Breast epithelium (tissue), 4 donors: ENCODE results near the gene RXFP3. TPM values are rescaled to one million over a fixed set of nuclear protein-coding genes. Genes with fewer than 3 reads are reported as not detected.

ENCODE experiments used
- DNase-seq, 2 donors: peaks; one replicate each; pipeline ENCODE4 v3.0.0-alpha.2; 2019; ENCODE audit warnings: low spot score in 2 of 2
- H3K27ac ChIP-seq, 2 donors: fragments of 200-600 bp; sonication (generic) in 1 of 2; one replicate each; pipeline ENCODE4 v1.5.1; 2016 to 2019; ENCODE audit warnings: mild to moderate bottlenecking in 1 of 2
- H3K27me3 ChIP-seq, 2 donors: fragments of 200-600 bp; sonication (generic) in 1 of 2; one replicate each; pipeline versions ENCODE4 v1.5.1 to v1.6.0; 2017 to 2019; ENCODE audit warnings: control low read depth in 1 of 2, mild to moderate bottlenecking in 1 of 2
- H3K36me3 ChIP-seq: fragments of 200-600 bp; one replicate; pipeline ENCODE4 v1.5.1; 2019
- H3K4me1 ChIP-seq, 2 donors: fragments of 200-600 bp; sonication (generic); one replicate each; pipeline ENCODE4 v1.5.1; 2016 to 2019; ENCODE audit warnings: control low read depth in 1 of 2
- H3K4me3 ChIP-seq, 3 donors: fragments of 200-600 bp; sonication (generic); 1 replicate in 2 of 3; 2 replicates in 1 of 3; pipeline ENCODE4 v1.5.1; 2016 to 2019; ENCODE audit warnings: mild to moderate bottlenecking in 3 of 3, moderate library complexity in 2 of 3
- H3K9me3 ChIP-seq, 2 donors: fragments of 200-600 bp; sonication (generic) in 1 of 2; one replicate each; pipeline ENCODE4 v1.5.1; 2016 to 2019; ENCODE audit warnings: control low read depth in 1 of 2
- CTCF ChIP-seq, 3 donors: fragments of 450-650 bp; IDR thresholded peaks; one replicate each; pipeline ENCODE4 v1.5.1; 2016 to 2017; ENCODE audit warnings: antibody characterized with exemption in 3 of 3, mild to moderate bottlenecking in 3 of 3, moderate library complexity in 3 of 3
- POLR2A ChIP-seq: fragments of 450-650 bp; IDR thresholded peaks from one replicate; pipeline ENCODE4 v1.6.1; 2016; ENCODE audit warnings: antibody characterized with exemption, mild to moderate bottlenecking, moderate library complexity
- POLR2AphosphoS5 ChIP-seq, 3 donors: sonication (generic); formaldehyde crosslinking; IDR thresholded peaks; one replicate each; pipeline ENCODE4 v1.6.1; 2017; ENCODE audit warnings: antibody characterized with exemption in 3 of 3
- intact Hi-C: fragments of 100-400 bp; cut with DNase I; formaldehyde crosslinking; loops from one replicate; pipeline ENCODE4 v1.15.1; 2023; ENCODE audit warnings: low total_unique reads
- total RNA-seq, 3 donors: library from RNA; depleted of rRNA; stranded (reverse); fragments of >200 nt; gene quantifications; one replicate each; pipeline ENCODE4 v1.1.0, GENCODE V29; 2016

Gene RXFP3
- total RNA-seq, 3 donors from 2014 or later, result not detected

- Histone ChIP-seq H3K9me3 (no peaks in the 10 kb centered on the region), H3K27me3 (no peaks in the 10 kb centered on the region), H3K4me1 (no peaks in the 10 kb centered on the region), H3K4me3 (peak within 1 kb of the TSS; percentile 47 to 75 (median 52)), H3K27ac (peak within 1 kb of the TSS; percentile 52 to 84), H3K36me3 (no peaks in the 10 kb centered on the region)
- TF ChIP-seq POLR2AphosphoS5 (IDR thresholded peaks at IDR 0.05), result no peak
- TF ChIP-seq POLR2A, result no peak
- TF ChIP-seq CTCF (IDR thresholded peaks at IDR 0.05), result no peak
- intact Hi-C loops, result no loop called here
- DNase-seq, result no peak
These were observed 44.2 kb upstream of the RXFP3 start, which contains the start of gene ADAMTS12 for GRCh38 chr5:33891788-33892619. Gene ADAMTS12 (minus strand): TSS chr5:33891990. CDS start chr5:33891856, 134 bp downstream.

- peak overlapping the region; percentile 52 to 84 for H3K27ac ChIP-seq
- peak; percentile 37 to 55 for DNase-seq
- intact Hi-C loops, result no loop called here
- H3K27me3 ChIP-seq, result no peaks in the 10 kb centered on the region
- no peaks in the 10 kb centered on the region for H3K36me3 ChIP-seq
- no peaks in the 10 kb centered on the region for H3K9me3 ChIP-seq
- H3K4me3 ChIP-seq, result peak overlapping the region; percentile 47 to 75 (median 52)
- TF ChIP-seq CTCF (IDR thresholded peaks at IDR 0.05) (no peak), POLR2A (no peak), POLR2AphosphoS5 (IDR thresholded peaks at IDR 0.05) (peak in 1 of 3 donors; percentile 40)
- H3K4me1 ChIP-seq, result no peaks in the 10 kb centered on the region
These were observed 43.5 kb upstream of the RXFP3 start for GRCh38 chr5:33892620-33893137.

GRCh38 chr5:33894566-33894965, 41.6 kb upstream of the RXFP3 start:
- no peak overlapping the region for H3K4me3 ChIP-seq
- DNase-seq, result no peak
- no peaks in the 10 kb centered on the region for H3K9me3 ChIP-seq
- H3K36me3 ChIP-seq, result no peaks in the 10 kb centered on the region
- H3K27ac ChIP-seq, result no peak overlapping the region
- H3K27me3 ChIP-seq, result no peaks in the 10 kb centered on the region
- intact Hi-C loops, result no loop called here
- TF ChIP-seq CTCF (IDR thresholded peaks at IDR 0.05) (no peak), POLR2A (no peak), POLR2AphosphoS5 (IDR thresholded peaks at IDR 0.05) (no peak)
- H3K4me1 ChIP-seq, result no peaks in the 10 kb centered on the region

GRCh38 chr5:33901156-33901555, 35.0 kb upstream of the RXFP3 start:
- H3K27me3 ChIP-seq, result no peaks in the 10 kb centered on the region
- no peaks in the 10 kb centered on the region for H3K4me1 ChIP-seq
- peak overlapping the region in 1 of 2 donors; percentile 8 for H3K27ac ChIP-seq
- H3K36me3 ChIP-seq, result no peaks in the 10 kb centered on the region
- no peak overlapping the region for H3K4me3 ChIP-seq
- DNase-seq, result no peak
- peaks cover 2 to 17% of the 10 kb centered on the region in 2 donors for H3K9me3 ChIP-seq
- TF ChIP-seq POLR2AphosphoS5 (IDR thresholded peaks at IDR 0.05), result no peak
- TF ChIP-seq CTCF (IDR thresholded peaks at IDR 0.05), result no peak
- no peak for TF ChIP-seq POLR2A
- intact Hi-C loops, result no loop called here

DNA sequence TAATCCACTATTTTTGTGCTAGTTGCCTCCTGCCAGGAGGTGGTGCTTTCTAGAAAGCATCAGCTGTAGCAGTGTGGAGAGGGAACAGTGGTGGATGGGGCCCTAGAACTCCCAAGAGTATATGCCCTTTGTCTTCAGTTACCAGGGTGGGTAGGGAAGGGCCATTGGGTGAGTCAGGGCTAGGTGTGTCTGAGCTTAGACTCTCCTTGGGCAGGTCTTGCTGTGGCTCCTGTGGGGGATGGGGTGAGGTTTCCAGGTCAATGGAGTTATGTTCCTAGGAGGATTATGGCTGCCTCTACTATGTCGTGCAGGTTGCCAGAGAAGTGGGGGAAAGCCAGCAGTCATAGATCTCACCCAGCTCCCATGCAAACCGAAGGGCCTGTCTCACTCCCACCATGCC, 33.1 kb upstream of the RXFP3 start:
- Histone ChIP-seq H3K27ac (no peak overlapping the region), H3K36me3 (no peaks in the 10 kb centered on the region), H3K9me3 (peaks cover 14 to 34% of the 10 kb centered on the region in 2 donors), H3K27me3 (no peaks in the 10 kb centered on the region), H3K4me1 (no peaks in the 10 kb centered on the region), H3K4me3 (no peak overlapping the region)
- DNase-seq, result no peak
- intact Hi-C loops, result no loop called here
- no peak for TF ChIP-seq CTCF (IDR thresholded peaks at IDR 0.05)
- TF ChIP-seq POLR2AphosphoS5 (IDR thresholded peaks at IDR 0.05), result no peak
- TF ChIP-seq POLR2A, result no peak
